K562 (cell line): ENCODE measurements around the gene RHOBTB3. TPM values are rescaled to one million over a fixed set of nuclear protein-coding genes. Genes with fewer than 3 reads are reported as not detected.

Experiments used
- CEBPB ChIP-seq: fragments of 450-650 bp; IDR thresholded peaks from 2 replicates; pipeline ENCODE4 v1.6.1; 2016; ENCODE audit warnings: missing genetic modification characterization, missing compliant biosample characterization
- ELF2 ChIP-seq: fragments of 250-450 bp; sonication (Bioruptor Pico); IDR thresholded peaks from 2 replicates; pipeline ENCODE4 v1.5.0; 2021; ENCODE audit warnings: mild to moderate bottlenecking
- FOXK2 ChIP-seq, 2 experiments: fragments of 450-650 bp; IDR thresholded peaks in 1 of 2; conservative IDR thresholded peaks in 1 of 2; 2 replicates each; pipeline ENCODE4 v1.6.1; 2016; ENCODE audit warnings: low read depth in 2 of 2, mild to moderate bottlenecking in 1 of 2
- HDAC2 ChIP-seq: fragments of 450-650 bp; IDR thresholded peaks from 2 replicates; pipeline ENCODE4 v1.6.1; 2016; ENCODE audit warnings: mild to moderate bottlenecking
- HMGN3 ChIP-seq: IDR thresholded peaks from 2 replicates; pipeline ENCODE4 v1.6.1; 2011; ENCODE audit warnings: borderline replicate concordance, low read depth, mild to moderate bottlenecking, mixed read lengths, low read length; ENCODE audit not compliant: insufficient read length; ENCODE audit errors: extremely low read depth
- LARP7 ChIP-seq: fragments of 450-650 bp; IDR thresholded peaks from 2 replicates; pipeline ENCODE4 v1.6.1; 2016
- NFE2L1 ChIP-seq: fragments of 450-650 bp; IDR thresholded peaks from 2 replicates; pipeline ENCODE4 v1.6.1; 2016; ENCODE audit warnings: missing genetic modification characterization, low read depth, mild to moderate bottlenecking, missing compliant biosample characterization, moderate library complexity, borderline replicate concordance
- NKRF ChIP-seq: fragments of 450-650 bp; IDR thresholded peaks from 2 replicates; pipeline ENCODE4 v1.6.1; 2016; ENCODE audit warnings: borderline replicate concordance
- NR0B1 ChIP-seq: fragments of 450-650 bp; IDR thresholded peaks from one replicate; pipeline ENCODE4 v1.6.1; 2018; ENCODE audit warnings: mild to moderate bottlenecking, moderate library complexity; ENCODE audit not compliant: partially characterized antibody
- NR2C1 ChIP-seq, 2 experiments: fragments of 450-650 bp; IDR thresholded peaks; 2 replicates each; pipeline ENCODE4 v1.6.1; 2017; ENCODE audit warnings: mild to moderate bottlenecking in 2 of 2, antibody characterized with exemption in 1 of 2, inconsistent platforms in 1 of 2, missing compliant biosample characterization in 1 of 2, missing genetic modification characterization in 1 of 2
- PHB ChIP-seq: fragments of 250-450 bp; sonication (Bioruptor Pico); IDR thresholded peaks from 2 replicates; pipeline ENCODE4 v1.5.0; 2021
- PHTF2 ChIP-seq: fragments of 250-450 bp; sonication (Bioruptor Pico); IDR thresholded peaks from 2 replicates; pipeline ENCODE4 v1.5.0; 2021; ENCODE audit warnings: mild to moderate bottlenecking
- RNF2 ChIP-seq: sonication (generic); IDR thresholded peaks from 2 replicates; pipeline ENCODE4 v1.6.1; 2016
- SP2 ChIP-seq: IDR thresholded peaks from 2 replicates; pipeline ENCODE4 v1.6.1; 2011; ENCODE audit warnings: mild to moderate bottlenecking, low read depth, low read length, moderate library complexity; ENCODE audit not compliant: poor library complexity, severe bottlenecking; ENCODE audit errors: extremely low read depth
- TBL1XR1 ChIP-seq, 2 experiments: IDR thresholded peaks; 2 replicates each; pipeline ENCODE4 v1.6.1; 2012; ENCODE audit warnings: improper control_type of control experiment in 2 of 2, low read length in 2 of 2, mild to moderate bottlenecking in 1 of 2
- TGIF2 ChIP-seq: sonication (generic); formaldehyde crosslinking; IDR thresholded peaks from 2 replicates; pipeline ENCODE4 v1.8.1; 2022; ENCODE audit warnings: mild to moderate bottlenecking, missing genetic modification reagents, moderate library complexity
- YBX1 ChIP-seq: fragments of 450-650 bp; IDR thresholded peaks from 2 replicates; pipeline ENCODE4 v1.7.1; 2016; ENCODE audit warnings: mild to moderate bottlenecking
- polyA plus RNA-seq, 8 experiments: library from polyadenylated mRNA; depleted of rRNA in 4 of 8; stranded (reverse) in 5 of 8; unstranded in 3 of 8; fragments of >200 nt; fragmentation: Nextera tagmentation in 2 of 8; fragmentation: Illumina TruSeq in 1 of 8; extraction: Ambion mirVana in 2 of 8; extraction: Trizol in 1 of 8; gene quantifications; 2 replicates each; pipeline versions ENCODE4 v1.2.1 to v1.2.3, GENCODE V29; 2011 to 2014; ENCODE audit warnings: inconsistent platforms in 1 of 8, missing spikeins in 1 of 8
- total RNA-seq, 7 experiments: library from RNA; depleted of rRNA in 6 of 7; stranded (reverse); fragments of >200 nt in 6 of 7; fragmentation: Illumina TruSeq in 2 of 7; extraction: Trizol in 2 of 7; gene quantifications; 2 replicates each; pipeline versions ENCODE4 v1.2.1 to v1.2.3, GENCODE V29; 2011 to 2021; ENCODE audit warnings: low replicate concordance in 1 of 7
- TF ChIP-seq, protein P1 (sequence below), 2 experiments: fragments of 250-450 bp in 1 of 2; fragments of 450-650 bp in 1 of 2; sonication (Bioruptor Pico) in 1 of 2; IDR thresholded peaks; 2 replicates each; pipeline versions ENCODE4 v1.6.1 to v1.8.0; 2016 to 2021; ENCODE audit warnings: mild to moderate bottlenecking in 2 of 2, moderate library complexity in 2 of 2, missing compliant biosample characterization in 1 of 2, missing genetic modification characterization in 1 of 2
- TF ChIP-seq, protein P2 (sequence below): fragments of 450-650 bp; IDR thresholded peaks from 2 replicates; pipeline ENCODE4 v1.6.1; 2018; ENCODE audit warnings: mild to moderate bottlenecking, low read depth; ENCODE audit not compliant: partially characterized antibody

The RHOBTB3 gene
- total and polyA plus RNA-seq, 9 of the 15 experiments (the other 6 are each of a cell fraction or from before 2014, with no cell fraction given): 39.7 to 143 (median 115) TPM

GRCh38 chr5:95723632-95724369 lies 7.3 kb upstream of the RHOBTB3 start (continued):
- no peak for TF ChIP-seq PHTF2
- peak; percentile 53 to 60; a peak in 1 of 4 replicates for TF ChIP-seq TBL1XR1 (IDR thresholded peaks at IDR 0.05; ENCODE audit: low read length in 2 of 2)
- TF ChIP-seq NKRF: no peak
- no peak for TF ChIP-seq SP2
- no peak for TF ChIP-seq CEBPB (tag)
- 0 out of 2 replicates have a peak, but pooled peaks have one; percentile 13 for TF ChIP-seq LARP7
- no peak for TF ChIP-seq YBX1
- TF ChIP-seq FOXK2 (conservative IDR thresholded peaks at IDR 0.05 in 1 of 2, IDR thresholded peaks at IDR 0.05 in 1 of 2; ENCODE audit: low read depth in 2 of 2): peak in 1 of 2 experiments; percentile 31; a peak in 1 of 4 replicates
- TF ChIP-seq RNF2: 0 out of 2 replicates have a peak, but pooled peaks have one; percentile 36
- TF ChIP-seq, protein P1, sequence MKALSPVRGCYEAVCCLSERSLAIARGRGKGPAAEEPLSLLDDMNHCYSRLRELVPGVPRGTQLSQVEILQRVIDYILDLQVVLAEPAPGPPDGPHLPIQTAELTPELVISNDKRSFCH (CRISPR knock-in tag; IDR thresholded peaks at IDR 0.05): no peak
- TF ChIP-seq, protein P1 (tag; IDR thresholded peaks at IDR 0.05): no peak
- 0 out of 2 replicates have a peak, but pooled peaks have one; percentile 71 for TF ChIP-seq HDAC2
- TF ChIP-seq, protein P2, sequence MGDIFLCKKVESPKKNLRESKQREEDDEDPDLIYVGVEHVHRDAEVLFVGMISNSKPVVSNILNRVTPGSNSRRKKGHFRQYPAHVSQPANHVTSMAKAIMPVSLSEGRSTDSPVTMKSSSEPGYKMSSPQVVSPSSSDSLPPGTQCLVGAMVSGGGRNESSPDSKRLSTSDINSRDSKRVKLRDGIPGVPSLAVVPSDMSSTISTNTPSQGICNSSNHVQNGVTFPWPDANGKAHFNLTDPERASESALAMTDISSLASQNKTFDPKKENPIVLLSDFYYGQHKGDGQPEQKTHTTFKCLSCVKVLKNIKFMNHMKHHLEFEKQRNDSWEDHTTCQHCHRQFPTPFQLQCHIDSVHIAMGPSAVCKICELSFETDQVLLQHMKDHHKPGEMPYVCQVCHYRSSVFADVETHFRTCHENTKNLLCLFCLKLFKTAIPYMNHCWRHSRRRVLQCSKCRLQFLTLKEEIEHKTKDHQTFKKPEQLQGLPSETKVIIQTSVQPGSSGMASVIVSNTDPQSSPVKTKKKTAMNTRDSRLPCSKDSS: no peak
- TF ChIP-seq NFE2L1 (tag): no peak; the same call in 1 of the 2 replicates
- TF ChIP-seq HMGN3: no peak
- no peak for TF ChIP-seq NR0B1
- no peak for TF ChIP-seq PHB (CRISPR knock-in tag)
- no peak for TF ChIP-seq TGIF2
- no peak for TF ChIP-seq NR2C1 (IDR thresholded peaks at IDR 0.05)
- TF ChIP-seq NR2C1 (tag; IDR thresholded peaks at IDR 0.05): no peak
- no peak for TF ChIP-seq ELF2 (CRISPR knock-in tag)
